Right renal pelvis (tissue), 4 donors: ENCODE data around the gene G6PC3. TPM values are rescaled to one million over a fixed set of nuclear protein-coding genes. Genes with fewer than 3 reads are reported as not detected.

ENCODE experiments used
- DNase-seq, 4 donors: peaks; one replicate each; pipeline ENCODE4 v3.0.0-alpha.2; 2013; ENCODE audit warnings: low read depth in 4 of 4, low spot score in 3 of 4, missing footprints in 1 of 4
- polyA plus RNA-seq, 4 donors: library from polyadenylated mRNA; unstranded; fragments of 120-200 nt; gene quantifications; one replicate each; pipeline ENCODE4 v1.2.1, GENCODE V29; 2013; ENCODE audit not compliant: insufficient read length in 4 of 4

The G6PC3 gene
- polyA plus RNA-seq, 4 donors, result 71.1 to 97.7 (median 87.5) TPM

GRCh38 chr17:44059101-44059892 is 11.2 kb upstream of the G6PC3 start:
- DNase-seq, result no peak

- no peak for DNase-seq
Observed at GRCh38 chr17:44061446-44061845, 9.1 kb upstream of the G6PC3 start.

- DNase-seq, result no peak
Observed at GRCh38 chr17:44062871-44063270, 7.7 kb upstream of the G6PC3 start.

- DNase-seq, result no peak
Observed at GRCh38 chr17:44063704-44064639, 6.6 kb upstream of the G6PC3 start.

GRCh38 chr17:44065668-44066203 is 4.8 kb upstream of the G6PC3 start:
- no peak for DNase-seq

- DNase-seq, result peak; percentile 82 to 89 (median 86)
Observed at GRCh38 chr17:44066204-44066930, 4.2 kb upstream of the G6PC3 start, which contains the start of gene LSM12. Gene LSM12, minus strand, starts transcription at chr17:44066671. Its CDS starts 84 bp downstream, at chr17:44066587.

- DNase-seq, result no peak
Observed at GRCh38 chr17:44067545-44067940, 3.0 kb upstream of the G6PC3 start.

GRCh38 chr17:44069974-44070454 is 521 bp upstream of the G6PC3 start:
- DNase-seq, result peak in 1 of 4 donors; percentile 25

- DNase-seq, result no peak
Observed at GRCh38 chr17:44071198-44071520, 624 bp downstream of the G6PC3 start.

GRCh38 chr17:44071772-44072171 is 1.2 kb downstream of the G6PC3 start:
- no peak for DNase-seq

- DNase-seq, result no peak
Observed at GRCh38 chr17:44074231-44074910, 3.8 kb downstream of the G6PC3 start.

- no peak for DNase-seq
Observed at GRCh38 chr17:44074911-44075285, 4.4 kb downstream of the G6PC3 start.

GRCh38 chr17:44075598-44076293 is 5.2 kb downstream of the G6PC3 start:
- DNase-seq, result no peak

- no peak for DNase-seq
Observed at GRCh38 chr17:44076716-44077594, 6.4 kb downstream of the G6PC3 start.

- DNase-seq, result no peak
Observed at GRCh38 chr17:44077595-44077909, 7.0 kb downstream of the G6PC3 start.

- no peak for DNase-seq
Observed at GRCh38 chr17:44078412-44078811, 7.9 kb downstream of the G6PC3 start.

- DNase-seq, result no peak
Observed at GRCh38 chr17:44079877-44080821, 9.6 kb downstream of the G6PC3 start.
